Measurements from ENCODE around the gene KCNG4.

The KCNG4 gene

GRCh38 chr16:84270531-84270930 is 30.7 kb upstream of the KCNG4 start:
- DNase-seq (ENCODE audit: low read depth, low spot score): no peak
- no peak overlapping the region for H3K27ac ChIP-seq
- TF ChIP-seq FOXP2 (optimal IDR thresholded peaks at IDR 0.05; ENCODE audit: control extremely low read depth, extremely low read length, insufficient read depth): no peak
- TF ChIP-seq EZH2 (IDR thresholded peaks at IDR 0.05): no peak
- TF ChIP-seq POLR2AphosphoS5 (IDR thresholded peaks at IDR 0.05; ENCODE audit: borderline replicate concordance, low read depth, low read length): no peak
- H3K4me3 ChIP-seq: no peak overlapping the region
- H3K36me3 ChIP-seq (ENCODE audit: insufficient read depth, low read length): no peaks in the 10 kb centered on the region
- no peak overlapping the region for H3K9ac ChIP-seq (ENCODE audit: insufficient read length)
- H3K9me3 ChIP-seq (ENCODE audit: low read depth, low read length): no peaks in the 10 kb centered on the region

GRCh38 chr16:84270071-84270470 is 30.3 kb upstream of the KCNG4 start:
- Histone ChIP-seq H3K9me3 (ENCODE audit: low read depth, low read length) (no peaks in the 10 kb centered on the region), H3K36me3 (ENCODE audit: insufficient read depth, low read length) (no peaks in the 10 kb centered on the region), H3K27ac (no peak overlapping the region), H3K9ac (ENCODE audit: insufficient read length) (no peak overlapping the region), H3K4me3 (no peak overlapping the region)
- no peak for TF ChIP-seq FOXP2 (optimal IDR thresholded peaks at IDR 0.05; ENCODE audit: control extremely low read depth, extremely low read length, insufficient read depth)
- TF ChIP-seq EZH2 (IDR thresholded peaks at IDR 0.05): no peak
- no peak for TF ChIP-seq POLR2AphosphoS5 (IDR thresholded peaks at IDR 0.05; ENCODE audit: borderline replicate concordance, low read depth, low read length)
- DNase-seq (ENCODE audit: low read depth, low spot score): no peak

DNA sequence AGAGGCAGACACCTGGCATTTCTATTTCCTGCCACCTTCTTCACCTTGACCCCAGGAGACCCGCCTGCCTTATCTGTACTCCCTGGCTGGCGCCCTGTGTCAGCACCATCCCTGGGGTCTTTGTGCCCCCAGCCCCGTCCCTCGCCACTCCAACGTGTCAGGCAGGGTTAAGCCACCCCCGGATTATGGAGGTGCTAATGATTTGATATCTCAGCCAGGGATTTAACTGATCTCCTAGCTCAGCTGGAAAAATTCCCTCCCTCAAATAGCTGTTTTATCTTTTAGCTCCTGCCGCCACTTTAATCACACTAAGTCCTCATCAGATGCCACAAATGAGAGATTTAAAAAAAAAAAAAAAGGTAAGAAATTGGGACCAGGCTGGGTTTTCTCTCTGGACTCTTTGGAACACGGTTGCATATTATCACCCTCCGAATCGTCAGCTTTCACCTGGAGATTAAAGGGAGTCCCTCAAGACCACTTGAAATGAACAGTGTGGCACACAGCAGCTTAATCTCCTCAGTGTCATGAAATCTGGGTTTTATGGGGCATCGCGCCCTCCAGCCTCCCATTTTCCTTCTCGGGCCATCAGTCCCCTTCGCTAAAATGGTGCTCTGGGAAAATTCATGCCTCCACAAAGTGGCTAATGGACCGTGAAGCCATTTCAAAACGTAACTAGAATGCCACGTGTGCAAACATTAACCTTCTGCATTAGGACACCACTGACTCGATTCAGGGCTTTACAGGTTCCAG is 28.7 kb upstream of the KCNG4 start:
- H3K36me3 ChIP-seq (ENCODE audit: insufficient read depth, low read length): no peaks in the 10 kb centered on the region
- no peak overlapping the region for H3K9ac ChIP-seq (ENCODE audit: insufficient read length)
- TF ChIP-seq POLR2AphosphoS5 (IDR thresholded peaks at IDR 0.05; ENCODE audit: borderline replicate concordance, low read depth, low read length) (no peak), EZH2 (IDR thresholded peaks at IDR 0.05) (no peak), FOXP2 (optimal IDR thresholded peaks at IDR 0.05; ENCODE audit: control extremely low read depth, extremely low read length, insufficient read depth) (no peak)
- H3K9me3 ChIP-seq (ENCODE audit: low read depth, low read length): no peaks in the 10 kb centered on the region
- H3K27ac ChIP-seq: no peak overlapping the region
- no peak for DNase-seq (ENCODE audit: low read depth, low spot score)
- no peak overlapping the region for H3K4me3 ChIP-seq

DNA sequence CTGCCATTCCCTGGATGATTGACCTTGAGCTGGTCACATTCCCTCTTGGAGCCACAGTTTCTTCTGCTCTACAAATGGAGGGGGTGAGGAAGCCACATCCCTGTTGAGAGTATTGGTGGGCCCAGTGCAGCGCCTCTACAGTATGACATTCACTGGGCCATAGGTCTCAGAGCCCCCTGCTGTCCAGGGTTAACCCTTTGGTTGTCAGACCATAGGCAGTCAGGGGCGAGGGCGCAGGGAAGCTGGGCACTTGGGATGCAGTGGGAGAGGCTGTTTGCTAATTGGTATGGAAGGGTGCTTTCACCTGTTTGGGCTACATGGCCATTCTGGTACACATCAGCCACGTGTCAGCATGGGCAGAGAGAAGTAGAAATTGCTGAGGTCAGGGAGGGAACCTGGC is 27.6 kb upstream of the KCNG4 start:
- TF ChIP-seq FOXP2 (optimal IDR thresholded peaks at IDR 0.05; ENCODE audit: control extremely low read depth, extremely low read length, insufficient read depth) (no peak), EZH2 (IDR thresholded peaks at IDR 0.05) (no peak), POLR2AphosphoS5 (IDR thresholded peaks at IDR 0.05; ENCODE audit: borderline replicate concordance, low read depth, low read length) (no peak)
- no peaks in the 10 kb centered on the region for H3K9me3 ChIP-seq (ENCODE audit: low read depth, low read length)
- no peak overlapping the region for H3K9ac ChIP-seq (ENCODE audit: insufficient read length)
- H3K4me3 ChIP-seq: no peak overlapping the region
- no peak overlapping the region for H3K27ac ChIP-seq
- no peaks in the 10 kb centered on the region for H3K36me3 ChIP-seq (ENCODE audit: insufficient read depth, low read length)
- DNase-seq (ENCODE audit: low read depth, low spot score): no peak

DNA sequence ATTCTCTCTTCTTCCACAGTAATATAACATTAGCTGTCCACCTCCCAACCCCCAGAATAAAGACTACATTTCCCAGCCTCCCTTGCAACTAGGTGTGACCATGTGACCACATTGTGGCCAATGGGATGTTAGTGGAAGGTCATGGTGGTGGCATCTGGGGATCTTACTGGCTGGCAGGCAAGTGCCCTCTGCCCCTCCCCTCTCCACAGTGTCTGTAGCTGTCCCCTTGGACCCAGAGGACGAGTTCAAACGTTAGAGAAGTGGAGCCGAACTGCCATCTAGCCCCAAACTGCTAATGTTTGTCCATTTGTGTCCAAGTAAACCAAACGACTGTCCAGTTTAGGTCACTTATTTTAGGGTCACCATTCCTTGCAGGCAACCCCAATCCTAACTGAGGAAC is 26.6 kb upstream of the KCNG4 start:
- no peak overlapping the region for H3K9ac ChIP-seq (ENCODE audit: insufficient read length)
- H3K9me3 ChIP-seq (ENCODE audit: low read depth, low read length): no peaks in the 10 kb centered on the region
- H3K4me3 ChIP-seq: no peak overlapping the region
- TF ChIP-seq EZH2 (IDR thresholded peaks at IDR 0.05) (no peak), POLR2AphosphoS5 (IDR thresholded peaks at IDR 0.05; ENCODE audit: borderline replicate concordance, low read depth, low read length) (no peak), FOXP2 (optimal IDR thresholded peaks at IDR 0.05; ENCODE audit: control extremely low read depth, extremely low read length, insufficient read depth) (no peak)
- DNase-seq (ENCODE audit: low read depth, low spot score): no peak
- H3K27ac ChIP-seq: no peak overlapping the region
- H3K36me3 ChIP-seq (ENCODE audit: insufficient read depth, low read length): no peaks in the 10 kb centered on the region

- no peaks in the 10 kb centered on the region for H3K36me3 ChIP-seq (ENCODE audit: insufficient read depth, low read length)
- H3K9me3 ChIP-seq (ENCODE audit: low read depth, low read length): no peaks in the 10 kb centered on the region
- DNase-seq (ENCODE audit: low read depth, low spot score): no peak
- H3K4me3 ChIP-seq: no peak overlapping the region
- no peak overlapping the region for H3K27ac ChIP-seq
- no peak for TF ChIP-seq EZH2 (IDR thresholded peaks at IDR 0.05)
- no peak for TF ChIP-seq FOXP2 (optimal IDR thresholded peaks at IDR 0.05; ENCODE audit: control extremely low read depth, extremely low read length, insufficient read depth)
- no peak for TF ChIP-seq POLR2AphosphoS5 (IDR thresholded peaks at IDR 0.05; ENCODE audit: borderline replicate concordance, low read depth, low read length)
- H3K9ac ChIP-seq (ENCODE audit: insufficient read length): no peak overlapping the region
Observed at GRCh38 chr16:84262939-84263338, 23.1 kb upstream of the KCNG4 start.

DNA sequence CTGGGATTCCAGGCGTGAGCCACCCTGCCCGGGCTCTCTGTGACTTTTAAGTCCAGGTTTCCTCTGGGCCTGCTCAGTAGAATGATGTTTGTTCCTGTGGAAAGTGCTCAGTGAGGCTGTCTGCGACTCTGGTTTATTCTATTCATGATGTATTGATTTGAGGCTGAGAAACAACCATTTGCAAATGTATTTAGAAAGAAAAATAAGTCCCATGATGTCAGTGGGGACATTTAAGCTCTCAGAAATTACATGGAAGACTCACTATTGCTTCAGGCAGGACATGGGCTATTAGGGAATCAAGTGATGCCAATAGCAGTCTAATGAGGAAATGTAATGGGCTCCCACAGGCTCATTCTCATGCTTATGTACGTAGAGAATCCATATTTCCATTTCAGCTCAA is 22.2 kb upstream of the KCNG4 start:
- Histone ChIP-seq H3K9me3 (ENCODE audit: low read depth, low read length) (no peaks in the 10 kb centered on the region), H3K9ac (ENCODE audit: insufficient read length) (no peak overlapping the region), H3K4me3 (no peak overlapping the region), H3K36me3 (ENCODE audit: insufficient read depth, low read length) (no peaks in the 10 kb centered on the region), H3K27ac (no peak overlapping the region)
- DNase-seq (ENCODE audit: low read depth, low spot score): no peak
- no peak for TF ChIP-seq EZH2 (IDR thresholded peaks at IDR 0.05)
- no peak for TF ChIP-seq FOXP2 (optimal IDR thresholded peaks at IDR 0.05; ENCODE audit: control extremely low read depth, extremely low read length, insufficient read depth)
- no peak for TF ChIP-seq POLR2AphosphoS5 (IDR thresholded peaks at IDR 0.05; ENCODE audit: borderline replicate concordance, low read depth, low read length)

- no peaks in the 10 kb centered on the region for H3K36me3 ChIP-seq (ENCODE audit: insufficient read depth, low read length)
- TF ChIP-seq EZH2 (IDR thresholded peaks at IDR 0.05): no peak
- no peak for TF ChIP-seq FOXP2 (optimal IDR thresholded peaks at IDR 0.05; ENCODE audit: control extremely low read depth, extremely low read length, insufficient read depth)
- no peak for TF ChIP-seq POLR2AphosphoS5 (IDR thresholded peaks at IDR 0.05; ENCODE audit: borderline replicate concordance, low read depth, low read length)
- H3K9ac ChIP-seq (ENCODE audit: insufficient read length): no peak overlapping the region
- no peak overlapping the region for H3K27ac ChIP-seq
- no peak for DNase-seq (ENCODE audit: low read depth, low spot score)
- no peak overlapping the region for H3K4me3 ChIP-seq
- no peaks in the 10 kb centered on the region for H3K9me3 ChIP-seq (ENCODE audit: low read depth, low read length)
Observed at GRCh38 chr16:84260766-84261554, 21.1 kb upstream of the KCNG4 start.
